ENCODE results near the gene TPRN. TPM values are rescaled to one million over a fixed set of nuclear protein-coding genes. Genes with fewer than 3 reads are reported as not detected.

TPRN gene
- total and polyA plus RNA-seq, 9 of the 15 experiments (the other 6 are each of a cell fraction or from before 2014, with no cell fraction given) = 0.31 to 31.9 (median 4.4) TPM

- 0% methylated on average over 45 of the region's 67 CpGs for WGBS (ENCODE audit: insufficient coverage, low coverage, missing lambda C conversion rate)
- no TSS peak for BruUV-seq (replicated peaks)
- Histone ChIP-seq H3K4me2 (ENCODE audit: insufficient read depth, low read length) (peak within 1 kb of the TSS; percentile 95), H3K79me2 (ENCODE audit: control insufficient read depth, insufficient read depth, low read length) (peaks cover 57% of the 10 kb centered on the region), H3K27ac (ENCODE audit: extremely low read depth, low read depth, low read length) (peak within 1 kb of the TSS; percentile 98), H3K4me1 (replicated peaks in 1 of 2; ENCODE audit: control insufficient read depth in 2 of 2, insufficient read depth in 2 of 2, low read length in 2 of 2) (peaks cover 33 to 91% of the 10 kb centered on the region in 2 experiments), H3K36me3 (ENCODE audit: control insufficient read depth, insufficient read depth, low read length) (peaks cover 30% of the 10 kb centered on the region), H3K9ac (ENCODE audit: insufficient read depth in 1 of 2, low read depth in 2 of 2, low read length in 2 of 2) (peak within 1 kb of the TSS; percentile 88 to 100), H4K20me1 (replicated peaks; ENCODE audit: control insufficient read depth, insufficient read depth, low read length) (peaks cover 30% of the 10 kb centered on the region), H3K9me1 (ENCODE audit: control insufficient read depth, insufficient read depth, low read length) (peaks cover 4% of the 10 kb centered on the region), H3K27me3 (ENCODE audit: control insufficient read depth in 2 of 2, insufficient read depth in 2 of 2, low read length in 2 of 2) (no peaks in the 10 kb centered on the region), H2AFZ (ENCODE audit: low read depth, low read length) (peak within 1 kb of the TSS; percentile 85), H3K4me3 (peak within 1 kb of the TSS; percentile 96), H3K9me3 (replicated peaks; ENCODE audit: control insufficient read depth, insufficient read depth, low read depth, low read length) (no peaks in the 10 kb centered on the region)
- POLR2A ChIA-PET = interaction anchor here (0.6 to 6.5 kb wide), 46 partner anchors 9 to 488 kb away, joined by 3 to 221 read pairs (median 4); partner anchors contain the start of genes ANAPC2, DPP7, MAN1B1 and NELFB
- DNase-seq (ENCODE audit: extremely low read depth in 1 of 4, low spot score in 3 of 4) = peak; percentile 88 to 100 (median 94)
- FAIRE-seq = peak; percentile 100
- CTCF ChIA-PET (ENCODE audit: low intra/inter-chr PET ratio) = no interaction called here
- ATAC-seq = peak; percentile 80
- intact Hi-C loops (cut with micrococcal nuclease) = loop anchor here (1.0 to 10.0 kb wide), 4 partner anchors 14 to 456 kb away; partner anchors contain the start of genes NELFB, NRARP and TOR4A
- in situ Hi-C loops (cut with MboI) = loop anchor here (25.0 kb wide), 1 partner anchor 454 kb away; the partner anchor contains the start of genes CCDC183 and TMEM141
- TF ChIP-seq, protein P1, sequence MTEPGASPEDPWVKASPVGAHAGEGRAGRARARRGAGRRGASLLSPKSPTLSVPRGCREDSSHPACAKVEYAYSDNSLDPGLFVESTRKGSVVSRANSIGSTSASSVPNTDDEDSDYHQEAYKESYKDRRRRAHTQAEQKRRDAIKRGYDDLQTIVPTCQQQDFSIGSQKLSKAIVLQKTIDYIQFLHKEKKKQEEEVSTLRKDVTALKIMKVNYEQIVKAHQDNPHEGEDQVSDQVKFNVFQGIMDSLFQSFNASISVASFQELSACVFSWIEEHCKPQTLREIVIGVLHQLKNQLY (CRISPR knock-in tag; conservative IDR thresholded peaks at IDR 0.05) = 0 out of 4 replicates have a peak, but pooled peaks of 1 of the 2 experiments have one; percentile 78
- peak; percentile 96 for TF ChIP-seq FIP1L1 (IDR thresholded peaks at IDR 0.05; ENCODE audit: low read depth, low read length, poor library complexity, severe bottlenecking)
- no peak for TF ChIP-seq ATF1 (CRISPR knock-in tag; IDR thresholded peaks at IDR 0.05)
- TF ChIP-seq ATF1 (tag; IDR thresholded peaks at IDR 0.05) = peak; percentile 78
- TF ChIP-seq NFYB (IDR thresholded peaks at IDR 0.05; ENCODE audit: extremely low read depth, insufficient read length) = peak; percentile 97
- TF ChIP-seq NR2C2 (CRISPR knock-in tag; IDR thresholded peaks at IDR 0.05) = peak; percentile 76; the same call in 1 of the 2 replicates
- peak; percentile 43; the same call in 1 of the 2 replicates for TF ChIP-seq NR2C2 (tag; IDR thresholded peaks at IDR 0.05)
- peak; percentile 98 for TF ChIP-seq GTF2F1 (IDR thresholded peaks at IDR 0.05; ENCODE audit: low read depth, low read length)
- TF ChIP-seq ZNF174 (CRISPR knock-in tag; IDR thresholded peaks at IDR 0.05) = no peak
- TF ChIP-seq ZNF639 (CRISPR knock-in tag; conservative IDR thresholded peaks at IDR 0.05 in 1 of 2, IDR thresholded peaks at IDR 0.05 in 1 of 2) = 0 out of 4 replicates have a peak, but pooled peaks of 1 of the 2 experiments have one; percentile 2
- TF ChIP-seq ZNF175 (CRISPR knock-in tag; IDR thresholded peaks at IDR 0.05; ENCODE audit: low read depth) = no peak
- TF ChIP-seq SMAD1 (IDR thresholded peaks at IDR 0.05; ENCODE audit: low read depth, low read length, partially characterized antibody) = peak; percentile 92
- TF ChIP-seq E2F5 (CRISPR knock-in tag; IDR thresholded peaks at IDR 0.05) = 0 out of 2 replicates have a peak, but pooled peaks have one; percentile 22
- TF ChIP-seq FOS (IDR thresholded peaks at IDR 0.05; ENCODE audit: extremely low read depth, insufficient read length) = peak; percentile 100
- TF ChIP-seq ZNF232 (CRISPR knock-in tag; IDR thresholded peaks at IDR 0.05) = 0 out of 2 replicates have a peak, but pooled peaks have one; percentile 57
- no peak for TF ChIP-seq ZFP1 (CRISPR knock-in tag; IDR thresholded peaks at IDR 0.05)
- peak; percentile 88 for TF ChIP-seq ERF (CRISPR knock-in tag; IDR thresholded peaks at IDR 0.05)
- TF ChIP-seq ZNF511 (CRISPR knock-in tag; IDR thresholded peaks at IDR 0.05) = peak; percentile 79
Observed at GRCh38 chr9:137240841-137241489, 40.4 kb upstream of the TPRN start, which contains the start of gene TUBB4B. TUBB4B (plus strand) TSS chr9:137241287; CDS start chr9:137241361, 74 bp downstream.
